ENCODE measurements around the gene DLL3. TPM values are rescaled to one million over a fixed set of nuclear protein-coding genes. Genes with fewer than 3 reads are reported as not detected.

Gene DLL3
- total and polyA plus RNA-seq, 9 of the 15 experiments (the other 6 are each of a cell fraction or from before 2014, with no cell fraction given): 0.80 to 6.3 (median 1.2) TPM

DNA sequence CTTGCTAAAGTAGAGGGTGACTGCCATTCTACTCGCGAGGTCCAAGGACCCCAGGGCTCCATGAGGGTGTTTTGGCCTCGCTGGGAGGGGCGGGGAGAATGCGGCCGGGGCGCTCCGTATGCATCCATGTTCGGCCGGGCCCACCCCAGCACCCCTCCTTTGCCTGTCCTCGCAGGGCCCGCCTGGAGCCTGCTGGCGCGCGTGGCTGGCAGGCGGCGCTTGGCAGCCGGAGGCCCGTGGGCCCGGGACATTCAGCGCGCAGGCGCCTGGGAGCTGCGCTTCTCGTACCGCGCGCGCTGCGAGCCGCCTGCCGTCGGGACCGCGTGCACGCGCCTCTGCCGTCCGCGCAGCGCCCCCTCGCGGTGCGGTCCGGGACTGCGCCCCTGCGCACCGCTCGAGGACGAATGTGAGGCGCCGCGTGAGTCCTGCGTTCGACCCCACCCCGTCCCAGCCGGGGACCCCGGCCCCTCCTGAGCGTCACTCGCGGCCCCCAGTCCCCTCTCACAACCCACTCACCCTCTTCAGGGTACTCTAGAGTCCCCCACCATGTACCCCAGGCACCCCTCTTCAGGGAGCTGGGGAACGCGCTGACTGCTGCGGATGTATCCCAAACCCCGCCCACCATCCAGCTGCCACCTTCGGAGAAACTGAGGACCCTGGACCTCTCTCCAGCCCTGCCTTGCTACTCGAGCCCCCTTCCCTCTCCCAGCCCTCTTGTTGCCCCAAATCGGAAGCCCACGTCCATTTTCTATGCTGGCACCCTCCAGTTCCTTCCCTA, 4.1 kb downstream of the DLL3 start (continued):
- TF ChIP-seq NR4A1 (CRISPR knock-in tag; IDR thresholded peaks at IDR 0.05): no peak
- TF ChIP-seq NR4A1 (tag; IDR thresholded peaks at IDR 0.05): peak; percentile 60; the same call in 1 of the 2 replicates
- TF ChIP-seq MEIS2 (IDR thresholded peaks at IDR 0.05; ENCODE audit: partially characterized antibody): peak; percentile 66
- TF ChIP-seq PHF21A (IDR thresholded peaks at IDR 0.05; ENCODE audit: borderline replicate concordance, low read depth): no peak
- no peak for TF ChIP-seq PPARD (CRISPR knock-in tag; IDR thresholded peaks at IDR 0.05)
- TF ChIP-seq, protein P1, sequence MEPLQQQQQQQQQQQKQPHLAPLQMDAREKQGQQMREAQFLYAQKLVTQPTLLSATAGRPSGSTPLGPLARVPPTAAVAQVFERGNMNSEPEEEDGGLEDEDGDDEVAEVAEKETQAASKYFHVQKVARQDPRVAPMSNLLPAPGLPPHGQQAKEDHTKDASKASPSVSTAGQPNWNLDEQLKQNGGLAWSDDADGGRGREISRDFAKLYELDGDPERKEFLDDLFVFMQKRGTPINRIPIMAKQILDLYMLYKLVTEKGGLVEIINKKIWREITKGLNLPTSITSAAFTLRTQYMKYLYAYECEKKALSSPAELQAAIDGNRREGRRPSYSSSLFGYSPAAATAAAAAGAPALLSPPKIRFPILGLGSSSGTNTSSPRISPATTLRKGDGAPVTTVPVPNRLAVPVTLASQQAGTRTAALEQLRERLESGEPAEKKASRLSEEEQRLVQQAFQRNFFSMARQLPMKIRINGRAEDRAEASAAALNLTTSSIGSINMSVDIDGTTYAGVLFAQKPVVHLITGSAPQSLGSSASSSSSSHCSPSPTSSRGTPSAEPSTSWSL (CRISPR knock-in tag; IDR thresholded peaks at IDR 0.05; ENCODE audit: borderline replicate concordance): no peak
- no peak for TF ChIP-seq MAFF (IDR thresholded peaks at IDR 0.05; ENCODE audit: low read length)
- 0 out of 2 replicates have a peak, but pooled peaks have one; percentile 6 for TF ChIP-seq ERF (CRISPR knock-in tag; IDR thresholded peaks at IDR 0.05)
- TF ChIP-seq, protein P2, sequence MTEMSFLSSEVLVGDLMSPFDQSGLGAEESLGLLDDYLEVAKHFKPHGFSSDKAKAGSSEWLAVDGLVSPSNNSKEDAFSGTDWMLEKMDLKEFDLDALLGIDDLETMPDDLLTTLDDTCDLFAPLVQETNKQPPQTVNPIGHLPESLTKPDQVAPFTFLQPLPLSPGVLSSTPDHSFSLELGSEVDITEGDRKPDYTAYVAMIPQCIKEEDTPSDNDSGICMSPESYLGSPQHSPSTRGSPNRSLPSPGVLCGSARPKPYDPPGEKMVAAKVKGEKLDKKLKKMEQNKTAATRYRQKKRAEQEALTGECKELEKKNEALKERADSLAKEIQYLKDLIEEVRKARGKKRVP (CRISPR knock-in tag; IDR thresholded peaks at IDR 0.05): no peak
- TF ChIP-seq, protein P3, sequence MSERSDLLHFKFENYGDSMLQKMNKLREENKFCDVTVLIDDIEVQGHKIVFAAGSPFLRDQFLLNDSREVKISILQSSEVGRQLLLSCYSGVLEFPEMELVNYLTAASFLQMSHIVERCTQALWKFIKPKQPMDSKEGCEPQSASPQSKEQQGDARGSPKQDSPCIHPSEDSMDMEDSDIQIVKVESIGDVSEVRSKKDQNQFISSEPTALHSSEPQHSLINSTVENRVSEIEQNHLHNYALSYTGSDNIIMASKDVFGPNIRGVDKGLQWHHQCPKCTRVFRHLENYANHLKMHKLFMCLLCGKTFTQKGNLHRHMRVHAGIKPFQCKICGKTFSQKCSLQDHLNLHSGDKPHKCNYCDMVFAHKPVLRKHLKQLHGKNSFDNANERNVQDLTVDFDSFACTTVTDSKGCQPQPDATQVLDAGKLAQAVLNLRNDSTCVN (CRISPR knock-in tag; IDR thresholded peaks at IDR 0.05): no peak
- no peak for TF ChIP-seq SMAD2 (IDR thresholded peaks at IDR 0.05; ENCODE audit: low read depth, low read length)
- TF ChIP-seq, protein P4, sequence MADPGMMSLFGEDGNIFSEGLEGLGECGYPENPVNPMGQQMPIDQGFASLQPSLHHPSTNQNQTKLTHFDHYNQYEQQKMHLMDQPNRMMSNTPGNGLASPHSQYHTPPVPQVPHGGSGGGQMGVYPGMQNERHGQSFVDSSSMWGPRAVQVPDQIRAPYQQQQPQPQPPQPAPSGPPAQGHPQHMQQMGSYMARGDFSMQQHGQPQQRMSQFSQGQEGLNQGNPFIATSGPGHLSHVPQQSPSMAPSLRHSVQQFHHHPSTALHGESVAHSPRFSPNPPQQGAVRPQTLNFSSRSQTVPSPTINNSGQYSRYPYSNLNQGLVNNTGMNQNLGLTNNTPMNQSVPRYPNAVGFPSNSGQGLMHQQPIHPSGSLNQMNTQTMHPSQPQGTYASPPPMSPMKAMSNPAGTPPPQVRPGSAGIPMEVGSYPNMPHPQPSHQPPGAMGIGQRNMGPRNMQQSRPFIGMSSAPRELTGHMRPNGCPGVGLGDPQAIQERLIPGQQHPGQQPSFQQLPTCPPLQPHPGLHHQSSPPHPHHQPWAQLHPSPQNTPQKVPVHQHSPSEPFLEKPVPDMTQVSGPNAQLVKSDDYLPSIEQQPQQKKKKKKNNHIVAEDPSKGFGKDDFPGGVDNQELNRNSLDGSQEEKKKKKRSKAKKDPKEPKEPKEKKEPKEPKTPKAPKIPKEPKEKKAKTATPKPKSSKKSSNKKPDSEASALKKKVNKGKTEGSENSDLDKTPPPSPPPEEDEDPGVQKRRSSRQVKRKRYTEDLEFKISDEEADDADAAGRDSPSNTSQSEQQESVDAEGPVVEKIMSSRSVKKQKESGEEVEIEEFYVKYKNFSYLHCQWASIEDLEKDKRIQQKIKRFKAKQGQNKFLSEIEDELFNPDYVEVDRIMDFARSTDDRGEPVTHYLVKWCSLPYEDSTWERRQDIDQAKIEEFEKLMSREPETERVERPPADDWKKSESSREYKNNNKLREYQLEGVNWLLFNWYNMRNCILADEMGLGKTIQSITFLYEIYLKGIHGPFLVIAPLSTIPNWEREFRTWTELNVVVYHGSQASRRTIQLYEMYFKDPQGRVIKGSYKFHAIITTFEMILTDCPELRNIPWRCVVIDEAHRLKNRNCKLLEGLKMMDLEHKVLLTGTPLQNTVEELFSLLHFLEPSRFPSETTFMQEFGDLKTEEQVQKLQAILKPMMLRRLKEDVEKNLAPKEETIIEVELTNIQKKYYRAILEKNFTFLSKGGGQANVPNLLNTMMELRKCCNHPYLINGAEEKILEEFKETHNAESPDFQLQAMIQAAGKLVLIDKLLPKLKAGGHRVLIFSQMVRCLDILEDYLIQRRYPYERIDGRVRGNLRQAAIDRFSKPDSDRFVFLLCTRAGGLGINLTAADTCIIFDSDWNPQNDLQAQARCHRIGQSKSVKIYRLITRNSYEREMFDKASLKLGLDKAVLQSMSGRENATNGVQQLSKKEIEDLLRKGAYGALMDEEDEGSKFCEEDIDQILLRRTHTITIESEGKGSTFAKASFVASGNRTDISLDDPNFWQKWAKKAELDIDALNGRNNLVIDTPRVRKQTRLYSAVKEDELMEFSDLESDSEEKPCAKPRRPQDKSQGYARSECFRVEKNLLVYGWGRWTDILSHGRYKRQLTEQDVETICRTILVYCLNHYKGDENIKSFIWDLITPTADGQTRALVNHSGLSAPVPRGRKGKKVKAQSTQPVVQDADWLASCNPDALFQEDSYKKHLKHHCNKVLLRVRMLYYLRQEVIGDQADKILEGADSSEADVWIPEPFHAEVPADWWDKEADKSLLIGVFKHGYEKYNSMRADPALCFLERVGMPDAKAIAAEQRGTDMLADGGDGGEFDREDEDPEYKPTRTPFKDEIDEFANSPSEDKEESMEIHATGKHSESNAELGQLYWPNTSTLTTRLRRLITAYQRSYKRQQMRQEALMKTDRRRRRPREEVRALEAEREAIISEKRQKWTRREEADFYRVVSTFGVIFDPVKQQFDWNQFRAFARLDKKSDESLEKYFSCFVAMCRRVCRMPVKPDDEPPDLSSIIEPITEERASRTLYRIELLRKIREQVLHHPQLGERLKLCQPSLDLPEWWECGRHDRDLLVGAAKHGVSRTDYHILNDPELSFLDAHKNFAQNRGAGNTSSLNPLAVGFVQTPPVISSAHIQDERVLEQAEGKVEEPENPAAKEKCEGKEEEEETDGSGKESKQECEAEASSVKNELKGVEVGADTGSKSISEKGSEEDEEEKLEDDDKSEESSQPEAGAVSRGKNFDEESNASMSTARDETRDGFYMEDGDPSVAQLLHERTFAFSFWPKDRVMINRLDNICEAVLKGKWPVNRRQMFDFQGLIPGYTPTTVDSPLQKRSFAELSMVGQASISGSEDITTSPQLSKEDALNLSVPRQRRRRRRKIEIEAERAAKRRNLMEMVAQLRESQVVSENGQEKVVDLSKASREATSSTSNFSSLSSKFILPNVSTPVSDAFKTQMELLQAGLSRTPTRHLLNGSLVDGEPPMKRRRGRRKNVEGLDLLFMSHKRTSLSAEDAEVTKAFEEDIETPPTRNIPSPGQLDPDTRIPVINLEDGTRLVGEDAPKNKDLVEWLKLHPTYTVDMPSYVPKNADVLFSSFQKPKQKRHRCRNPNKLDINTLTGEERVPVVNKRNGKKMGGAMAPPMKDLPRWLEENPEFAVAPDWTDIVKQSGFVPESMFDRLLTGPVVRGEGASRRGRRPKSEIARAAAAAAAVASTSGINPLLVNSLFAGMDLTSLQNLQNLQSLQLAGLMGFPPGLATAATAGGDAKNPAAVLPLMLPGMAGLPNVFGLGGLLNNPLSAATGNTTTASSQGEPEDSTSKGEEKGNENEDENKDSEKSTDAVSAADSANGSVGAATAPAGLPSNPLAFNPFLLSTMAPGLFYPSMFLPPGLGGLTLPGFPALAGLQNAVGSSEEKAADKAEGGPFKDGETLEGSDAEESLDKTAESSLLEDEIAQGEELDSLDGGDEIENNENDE (IDR thresholded peaks at IDR 0.05; ENCODE audit: low read depth, low read length): no peak
- no peak for TF ChIP-seq SNRNP70 (optimal IDR thresholded peaks at IDR 0.05; ENCODE audit: low read depth, low read length)

All from K562 (cell line).